ENCODE measurements around the gene LIMCH1. TPM values are rescaled to one million over a fixed set of nuclear protein-coding genes. Genes with fewer than 3 reads are reported as not detected.

Gene LIMCH1
- polyA plus RNA-seq, 1 donor (not counting 4 experiments of a cell fraction or from before 2014, with no cell fraction given) = 1.1 TPM

- H3K36me3 ChIP-seq (ENCODE audit: control insufficient read depth in 2 of 2, extremely low read depth in 1 of 2, insufficient read depth in 2 of 2, low read length in 2 of 2) = no peaks in the 10 kb centered on the region
- H3K79me2 ChIP-seq (ENCODE audit: control insufficient read depth, insufficient read depth, low read length) = no peaks in the 10 kb centered on the region
- no peak overlapping the region for H3K27ac ChIP-seq (ENCODE audit: control insufficient read depth, insufficient read depth, low read length)
- H3K9me3 ChIP-seq (ENCODE audit: control insufficient read depth, low read depth, low read length) = no peaks in the 10 kb centered on the region
- no peak overlapping the region for H2AFZ ChIP-seq (ENCODE audit: control insufficient read depth, low read length)
- H3K4me2 ChIP-seq (ENCODE audit: control insufficient read depth, extremely low read depth, insufficient read depth, low read depth, low read length) = no peak overlapping the region
- H3K9ac ChIP-seq (ENCODE audit: control insufficient read depth, extremely low read depth, insufficient read depth, low read length) = no peak overlapping the region
- TF ChIP-seq CTCF (optimal IDR thresholded peaks at IDR 0.05 in 1 of 3, IDR thresholded peaks at IDR 0.05 in 1 of 3, conservative IDR thresholded peaks at IDR 0.05 in 1 of 3; ENCODE audit: extremely low read depth in 1 of 3, insufficient read depth in 2 of 3, low read length in 3 of 3) (no peak), EZH2 (IDR thresholded peaks at IDR 0.05; ENCODE audit: low read length) (no peak)
- DNase-seq (ENCODE audit: low read depth, low spot score) (no peak), FAIRE-seq (no peak)
- H3K4me1 ChIP-seq (ENCODE audit: control insufficient read depth, extremely low read depth, insufficient read depth, low read length) = no peaks in the 10 kb centered on the region
- no peak overlapping the region for H3K4me3 ChIP-seq (ENCODE audit: control insufficient read depth in 2 of 3, extremely low read depth in 1 of 3, insufficient read depth in 2 of 3, low read depth in 1 of 3, low read length in 3 of 3)
- no peaks in the 10 kb centered on the region for H3K27me3 ChIP-seq (ENCODE audit: control insufficient read depth, extremely low read depth, insufficient read depth, low read length)
- dilution Hi-C loops (cut with MboI; ENCODE audit: extremely low pct_ligation_motif_present, low sequenced_read_pairs) = no loop called here
- no peaks in the 10 kb centered on the region for H3K9me1 ChIP-seq (ENCODE audit: control insufficient read depth, extremely low read depth, insufficient read depth, low read length)
- no peaks in the 10 kb centered on the region for H4K20me1 ChIP-seq (ENCODE audit: control insufficient read depth, extremely low read depth, insufficient read depth, low read length)
Observed at GRCh38 chr4:41514169-41514568, 23.8 kb upstream of the LIMCH1 start.

GRCh38 chr4:41514766-41515481, 23.0 kb upstream of the LIMCH1 start:
- no peaks in the 10 kb centered on the region for H4K20me1 ChIP-seq (ENCODE audit: control insufficient read depth, extremely low read depth, insufficient read depth, low read length)
- H3K4me2 ChIP-seq (ENCODE audit: control insufficient read depth, extremely low read depth, insufficient read depth, low read depth, low read length) = no peak overlapping the region
- no peaks in the 10 kb centered on the region for H3K4me1 ChIP-seq (ENCODE audit: control insufficient read depth, extremely low read depth, insufficient read depth, low read length)
- no peak for TF ChIP-seq EZH2 (IDR thresholded peaks at IDR 0.05; ENCODE audit: low read length)
- TF ChIP-seq CTCF (optimal IDR thresholded peaks at IDR 0.05 in 1 of 3, IDR thresholded peaks at IDR 0.05 in 1 of 3, conservative IDR thresholded peaks at IDR 0.05 in 1 of 3; ENCODE audit: extremely low read depth in 1 of 3, insufficient read depth in 2 of 3, low read length in 3 of 3) = no peak
- H3K4me3 ChIP-seq (ENCODE audit: control insufficient read depth in 2 of 3, extremely low read depth in 1 of 3, insufficient read depth in 2 of 3, low read depth in 1 of 3, low read length in 3 of 3) = no peak overlapping the region
- dilution Hi-C loops (cut with MboI; ENCODE audit: extremely low pct_ligation_motif_present, low sequenced_read_pairs) = no loop called here
- no peaks in the 10 kb centered on the region for H3K79me2 ChIP-seq (ENCODE audit: control insufficient read depth, insufficient read depth, low read length)
- H3K36me3 ChIP-seq (ENCODE audit: control insufficient read depth in 2 of 2, extremely low read depth in 1 of 2, insufficient read depth in 2 of 2, low read length in 2 of 2) = no peaks in the 10 kb centered on the region
- H3K27ac ChIP-seq (ENCODE audit: control insufficient read depth, insufficient read depth, low read length) = no peak overlapping the region
- H3K27me3 ChIP-seq (ENCODE audit: control insufficient read depth, extremely low read depth, insufficient read depth, low read length) = no peaks in the 10 kb centered on the region
- H3K9me1 ChIP-seq (ENCODE audit: control insufficient read depth, extremely low read depth, insufficient read depth, low read length) = no peaks in the 10 kb centered on the region
- FAIRE-seq = no peak
- no peak overlapping the region for H2AFZ ChIP-seq (ENCODE audit: control insufficient read depth, low read length)
- H3K9ac ChIP-seq (ENCODE audit: control insufficient read depth, extremely low read depth, insufficient read depth, low read length) = no peak overlapping the region
- no peak for DNase-seq (ENCODE audit: low read depth, low spot score)
- no peaks in the 10 kb centered on the region for H3K9me3 ChIP-seq (ENCODE audit: control insufficient read depth, low read depth, low read length)

Data from keratinocyte (primary cell).